GM21737 (cell line): ENCODE results near the gene LRRC51.
"Not testable (repeated sequence)": the region's sequence is repeated elsewhere in the genome, so short reads cannot be mapped to it uniquely, and the experiment has no call there.

ENCODE experiments used
- ATAC-seq: cut with Tn5 transposase; IDR thresholded peaks from one replicate; pipeline ENCODE4 v1.9.1; 2021; ENCODE audit warnings: mild to moderate bottlenecking, moderate library complexity; ENCODE audit not compliant: unreplicated experiment

Gene LRRC51

GRCh38 chr11:72103754-72104167 is 23.1 kb downstream of the LRRC51 start:
- no peak for ATAC-seq

GRCh38 chr11:72105888-72106287 is 25.2 kb downstream of the LRRC51 start, which contains the start of gene TOMT:
TSS of gene TOMT (plus strand) at chr11:72105924. CDS start at chr11:72105952, 28 bp downstream.
- no peak for ATAC-seq

- peak; percentile 3 for ATAC-seq
Measured at GRCh38 chr11:72111300-72112142, 30.9 kb downstream of the LRRC51 start.

GRCh38 chr11:72112143-72112977 is 31.7 kb downstream of the LRRC51 start, which contains the start of gene ANAPC15:
TSS of gene ANAPC15 (minus strand) at chr11:72112695. CDS start at chr11:72111276, 1,419 bp downstream.
- peak; percentile 74 for ATAC-seq

GRCh38 chr11:72112978-72113808 is 32.5 kb downstream of the LRRC51 start:
- ATAC-seq = no peak

- ATAC-seq = no peak
Measured at GRCh38 chr11:72114570-72114969, 33.9 kb downstream of the LRRC51 start.

- no peak for ATAC-seq
Measured at GRCh38 chr11:72116019-72116755, 35.5 kb downstream of the LRRC51 start.

- ATAC-seq = no peak
Measured at GRCh38 chr11:72119198-72119597, 38.5 kb downstream of the LRRC51 start.

- no peak for ATAC-seq
Measured at GRCh38 chr11:72120930-72121329, 40.3 kb downstream of the LRRC51 start.

- no peak for ATAC-seq
Measured at GRCh38 chr11:72122607-72123006, 42.0 kb downstream of the LRRC51 start.

- no peak for ATAC-seq
Measured at GRCh38 chr11:72123117-72123653, 42.5 kb downstream of the LRRC51 start.

- ATAC-seq = no peak
Measured at GRCh38 chr11:72124046-72124445, 43.4 kb downstream of the LRRC51 start.

- no peak for ATAC-seq
Measured at GRCh38 chr11:72125956-72126355, 45.3 kb downstream of the LRRC51 start.

- no peak for ATAC-seq
Measured at GRCh38 chr11:72127923-72128322, 47.3 kb downstream of the LRRC51 start.

- no peak for ATAC-seq
Measured at GRCh38 chr11:72129381-72129780, 48.7 kb downstream of the LRRC51 start.

- no peak for ATAC-seq
Measured at GRCh38 chr11:72132646-72133045, 52.0 kb downstream of the LRRC51 start.

GRCh38 chr11:72135473-72135872 is 54.8 kb downstream of the LRRC51 start, which contains the start of gene FOLR3:
TSS of gene FOLR3 (plus strand) at chr11:72135725. CDS start at chr11:72135953, 228 bp downstream.
- not testable (repeated sequence) for ATAC-seq

- no peak for ATAC-seq
Measured at GRCh38 chr11:72135891-72136683, 55.4 kb downstream of the LRRC51 start.
